HG03103 (cell line): ENCODE measurements around the gene MAP3K19.
"Not testable (repeated sequence)": the region's sequence is repeated elsewhere in the genome, so short reads cannot be mapped to it uniquely, and the experiment has no call there.

Experiments used
- ATAC-seq: cut with Tn5 transposase; IDR thresholded peaks from one replicate; pipeline ENCODE4 v1.9.1; 2021; ENCODE audit warnings: low read depth; ENCODE audit not compliant: unreplicated experiment

The MAP3K19 gene

GRCh38 chr2:134999521-134999920 is 47.7 kb downstream of the MAP3K19 start:
- ATAC-seq, result no peak

DNA sequence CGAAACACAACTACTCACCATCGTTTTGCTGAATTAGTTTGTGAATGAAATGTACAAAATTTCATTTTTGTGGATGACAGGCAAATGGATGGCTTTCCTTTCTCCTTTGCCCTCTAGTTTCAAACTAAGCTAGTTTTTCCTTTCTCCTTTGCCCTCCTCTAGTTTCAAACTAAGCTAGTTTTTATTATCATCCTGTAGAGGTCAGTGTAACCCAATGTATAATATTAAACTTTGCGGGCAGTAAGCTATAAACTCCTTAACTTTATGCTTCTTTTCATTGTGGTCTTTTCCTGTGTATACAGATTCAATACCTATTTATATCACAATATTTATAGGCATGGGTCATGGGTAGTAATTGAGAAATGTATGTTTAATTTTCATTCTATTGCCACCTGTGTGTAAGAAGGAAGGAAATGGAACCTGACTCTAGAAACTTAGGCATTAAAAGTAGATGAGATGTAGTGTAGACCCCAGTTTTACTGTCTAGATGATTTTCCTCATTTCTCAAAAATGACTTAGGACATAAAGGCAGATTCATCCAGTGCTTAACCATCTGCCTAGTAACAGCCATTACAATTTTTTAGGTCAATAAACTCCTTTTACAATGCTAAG is 58.1 kb downstream of the MAP3K19 start:
- ATAC-seq, result no peak

DNA sequence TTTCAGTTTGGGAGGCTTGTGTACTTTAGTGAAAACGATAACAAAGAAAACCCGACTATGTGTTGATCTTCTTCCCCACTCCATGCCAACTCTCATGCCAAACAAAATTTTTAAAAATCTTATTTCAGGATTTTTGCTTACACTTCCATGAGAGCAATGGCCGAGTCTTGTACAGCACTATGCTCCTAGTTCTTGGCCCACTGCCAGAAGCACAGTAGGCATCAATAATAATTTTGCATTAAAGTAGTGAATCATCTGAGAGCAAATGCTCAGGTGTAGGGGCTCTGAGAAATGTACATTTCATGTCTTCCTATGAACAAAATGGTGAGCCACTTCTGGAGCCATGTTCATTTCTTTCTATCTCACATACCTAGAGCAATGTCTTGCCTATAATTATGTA is 62.2 kb downstream of the MAP3K19 start:
- no peak for ATAC-seq

DNA sequence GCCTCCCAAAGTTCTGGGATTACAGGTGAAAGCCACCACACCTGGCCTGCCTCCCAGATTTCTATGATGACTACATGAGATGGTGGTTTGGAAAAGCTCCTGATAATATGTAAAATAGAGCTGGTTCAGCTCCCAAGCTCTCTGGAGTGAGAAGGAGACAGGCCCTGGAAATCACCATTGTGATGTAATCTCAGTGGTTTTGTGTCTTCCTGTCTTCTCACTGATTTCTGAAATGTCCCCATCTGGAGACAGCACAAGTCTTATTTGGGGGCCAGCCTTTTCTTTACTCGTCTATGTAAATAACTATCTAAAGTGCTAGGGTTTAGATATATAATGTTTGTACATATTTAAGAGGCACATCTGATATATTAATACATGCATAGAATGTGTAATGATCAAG is 64.6 kb downstream of the MAP3K19 start:
- ATAC-seq, result no peak

DNA sequence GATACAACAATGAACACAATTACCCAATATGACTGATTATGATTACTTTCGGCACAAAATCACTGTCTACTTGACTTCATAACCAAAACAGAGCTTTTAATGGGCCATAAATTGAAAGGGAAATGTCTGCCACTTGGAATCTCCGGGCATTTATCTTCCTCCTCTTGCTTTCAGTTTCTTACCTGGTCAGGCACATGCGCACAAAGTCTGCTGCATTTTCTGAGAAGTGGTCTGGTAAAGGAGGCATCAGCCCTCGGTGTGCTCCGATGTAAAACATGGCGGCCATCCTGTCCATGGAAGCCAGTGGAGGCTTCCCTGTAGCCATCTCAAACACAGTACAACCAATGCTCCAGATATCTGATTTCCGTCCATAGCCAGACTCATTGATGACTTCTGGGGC is 66.6 kb downstream of the MAP3K19 start:
- ATAC-seq, result no peak

GRCh38 chr2:134979221-134979620 is 68.0 kb downstream of the MAP3K19 start:
- no peak for ATAC-seq

DNA sequence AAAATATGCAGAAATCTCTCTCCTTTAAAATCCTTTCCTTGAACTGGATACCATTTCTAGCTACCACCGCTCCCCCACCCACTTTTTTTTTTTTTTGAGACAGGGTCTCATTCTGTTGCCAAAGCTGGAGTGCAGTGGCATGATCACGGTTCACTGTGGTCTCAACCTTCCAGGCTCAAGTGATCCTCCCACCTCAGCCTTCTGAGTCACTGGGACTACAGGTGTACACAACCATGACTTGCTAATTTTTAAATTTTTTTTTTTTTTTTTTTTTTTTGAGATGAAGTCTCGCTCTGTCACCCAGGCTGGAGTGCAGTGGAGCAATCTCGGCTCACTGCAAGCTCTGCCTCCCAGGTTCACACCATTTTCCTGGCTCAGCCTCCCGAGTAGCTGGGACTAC is 70.1 kb downstream of the MAP3K19 start:
- not testable (repeated sequence) for ATAC-seq

DNA sequence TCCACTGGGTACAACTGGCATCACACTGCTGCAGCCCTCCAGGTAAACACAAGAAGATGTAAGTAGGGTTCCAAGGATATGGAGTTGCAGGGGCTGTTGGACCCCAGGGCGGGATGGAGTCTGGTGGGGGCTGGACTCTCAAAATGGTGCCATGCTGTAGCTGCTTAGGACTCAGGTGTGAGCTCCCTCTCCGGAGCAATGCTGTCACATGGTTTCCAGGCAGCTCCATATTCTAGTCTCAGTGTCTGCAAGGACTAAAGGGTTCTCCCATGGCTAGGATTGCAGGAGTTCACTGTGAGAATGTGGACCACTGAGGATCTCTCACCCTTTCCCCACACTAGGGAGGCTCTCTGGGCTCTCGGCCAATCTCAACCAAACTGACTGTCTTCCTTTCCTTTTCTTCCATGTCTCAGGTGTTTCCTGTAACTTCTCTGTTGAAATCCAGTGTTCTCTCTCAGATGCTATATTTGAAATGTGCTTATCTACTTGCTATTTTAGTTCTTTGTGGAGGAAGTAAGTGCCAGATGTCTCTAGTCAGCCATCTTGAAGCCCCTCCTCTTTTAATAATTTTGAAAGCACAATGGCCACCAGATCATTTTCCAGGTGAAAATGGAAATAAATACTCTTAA is 71.1 kb downstream of the MAP3K19 start:
- no peak for ATAC-seq

GRCh38 chr2:134975281-134976009 is 71.8 kb downstream of the MAP3K19 start:
- ATAC-seq, result no peak

GRCh38 chr2:134973241-134974138 is 73.8 kb downstream of the MAP3K19 start:
- peak; percentile 70 for ATAC-seq

GRCh38 chr2:134967166-134967565 is 80.1 kb downstream of the MAP3K19 start:
- ATAC-seq, result not testable (repeated sequence)

GRCh38 chr2:134957477-134957876 is 89.8 kb downstream of the MAP3K19 start:
- ATAC-seq, result no peak

DNA sequence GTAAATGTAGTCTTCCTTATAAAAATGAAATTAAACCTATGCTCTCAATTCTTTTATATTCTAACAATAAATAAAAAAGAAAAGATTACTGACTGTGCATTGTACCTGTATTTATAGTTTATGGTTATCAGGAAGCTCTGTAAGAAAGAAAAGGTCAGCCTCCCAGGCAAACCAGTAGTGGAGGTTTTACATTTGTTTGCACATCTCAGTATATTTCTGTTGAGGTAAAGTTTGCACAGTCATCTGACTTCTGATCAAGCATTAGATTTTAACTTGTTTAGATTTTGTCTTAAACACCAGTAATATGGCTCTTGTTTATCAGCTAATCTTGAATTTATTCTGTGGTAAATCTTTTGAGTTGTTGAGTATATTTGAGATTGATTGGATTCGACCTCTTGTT is 91.5 kb downstream of the MAP3K19 start:
- ATAC-seq, result no peak

- ATAC-seq, result no peak
These were observed 93.2 kb downstream of the MAP3K19 start for GRCh38 chr2:134954065-134954464.

- ATAC-seq, result no peak
These were observed 94.6 kb downstream of the MAP3K19 start for GRCh38 chr2:134952608-134953007.

- no peak for ATAC-seq
These were observed 96.4 kb downstream of the MAP3K19 start for GRCh38 chr2:134950886-134951285.

DNA sequence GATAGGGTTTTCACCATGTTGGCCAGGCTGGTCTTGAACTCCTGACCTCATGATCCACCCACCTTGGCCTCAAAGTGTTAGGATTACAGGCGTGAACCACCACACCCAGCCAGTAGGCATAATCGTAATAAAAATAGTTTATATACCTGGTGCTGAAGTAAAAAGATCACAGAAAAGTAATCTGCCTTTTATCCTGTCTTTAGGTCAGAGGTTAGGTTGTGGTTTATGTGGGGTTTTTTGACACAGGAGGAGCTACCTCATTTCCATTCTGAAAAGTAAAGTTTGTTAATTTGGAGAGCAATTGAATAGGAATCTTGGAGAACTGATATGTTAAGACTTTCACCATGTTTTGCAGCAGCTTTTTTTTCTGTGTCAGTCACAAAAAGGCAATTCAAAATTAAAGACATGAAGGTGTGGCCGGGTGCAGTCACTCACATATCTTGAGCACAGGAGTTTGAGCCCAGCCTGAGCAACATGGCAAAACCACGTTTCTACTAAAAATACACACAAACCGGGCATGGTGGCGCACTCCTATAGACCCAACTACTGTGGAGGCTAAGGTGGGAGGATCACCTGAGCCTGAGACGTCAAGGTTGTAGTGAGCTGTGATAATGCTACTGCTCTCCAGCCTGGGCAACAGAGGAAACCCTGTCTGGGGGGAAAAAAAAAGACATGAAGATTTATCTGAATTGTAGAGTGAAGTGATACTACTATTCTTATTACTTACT is 97.1 kb downstream of the MAP3K19 start:
- no peak for ATAC-seq

DNA sequence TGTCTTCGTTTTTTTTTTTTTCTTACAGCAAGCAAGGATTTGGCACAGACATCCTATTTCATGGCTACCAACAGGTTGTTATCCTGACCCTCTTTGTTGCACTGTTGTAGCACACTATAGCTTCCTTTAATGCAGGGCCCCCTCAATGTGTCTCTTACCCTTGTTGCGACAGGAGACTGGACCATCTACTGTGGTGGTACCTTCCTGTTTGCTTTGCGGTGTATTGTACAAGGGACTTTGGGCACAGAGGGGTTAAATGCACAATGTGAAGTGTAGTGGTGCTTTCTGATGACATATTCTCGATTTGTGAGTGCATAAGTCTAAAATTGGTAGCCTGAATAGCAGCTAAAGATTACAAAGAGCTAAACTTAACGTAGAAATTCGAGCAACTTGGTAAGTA is 101.2 kb downstream of the MAP3K19 start:
- ATAC-seq, result no peak

DNA sequence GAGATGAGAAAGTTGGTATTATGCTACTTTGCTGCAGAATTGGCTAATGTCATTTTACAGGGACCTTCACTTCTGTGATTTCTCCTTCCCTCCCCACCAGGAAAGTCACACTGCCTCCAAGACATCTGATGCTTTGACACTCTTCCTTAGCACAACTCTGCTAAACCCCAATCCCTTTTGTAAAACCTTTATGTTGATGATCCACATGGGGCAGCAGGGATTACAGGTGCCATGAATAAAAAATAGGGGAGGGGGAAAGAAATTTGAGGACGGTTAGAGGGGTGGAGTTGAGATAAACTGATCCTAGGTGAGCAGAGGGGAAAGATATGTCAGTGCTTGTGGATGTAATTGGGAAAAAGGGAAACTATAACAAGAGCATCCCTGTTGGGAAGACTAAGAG is 102.3 kb downstream of the MAP3K19 start:
- ATAC-seq, result no peak

DNA sequence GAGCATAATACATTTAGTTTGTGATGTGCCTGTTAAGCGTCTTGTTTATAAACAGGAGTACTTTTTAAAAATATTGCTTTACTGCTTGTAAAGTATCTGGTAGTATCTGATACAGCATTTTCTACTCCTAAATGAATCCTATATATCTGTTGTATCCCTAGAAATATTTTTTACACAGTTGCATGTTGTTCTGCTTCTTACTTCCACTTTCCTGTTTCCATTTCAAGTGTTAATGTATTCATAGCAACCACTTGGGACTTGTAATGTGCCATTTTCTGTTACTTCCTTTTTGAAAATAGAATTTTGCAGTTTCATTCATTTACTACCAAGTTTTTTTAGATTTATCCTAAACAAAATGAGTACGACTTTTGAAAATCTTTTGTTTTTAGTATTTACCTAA is 103.7 kb downstream of the MAP3K19 start:
- peak; percentile 77 for ATAC-seq
